Keratinocyte (primary cell): ENCODE measurements around the gene SLC22A1. TPM values are rescaled to one million over a fixed set of nuclear protein-coding genes. Genes with fewer than 3 reads are reported as not detected.
A peak's percentile ranks its signal among the peaks of the same experiment; 100 is the strongest.

Experiments
- DNase-seq: peaks from one replicate; pipeline ENCODE4 v3.0.0-alpha.2; 2011; ENCODE audit warnings: low read depth, missing footprints, low spot score
- FAIRE-seq: peaks from 2 replicates; lab custom pipeline; 2011; peaks lifted over from hg19 to GRCh38; lab: Jason Lieb, UNC
- H2AFZ ChIP-seq: 2 replicates; pipeline ENCODE4 v1.6.0; 2012; ENCODE audit warnings: low read length, control low read depth, inconsistent platforms; ENCODE audit not compliant: control insufficient read depth
- H3K27ac ChIP-seq: 2 replicates; pipeline ENCODE4 v1.5.1; 2011; ENCODE audit warnings: low read length; ENCODE audit not compliant: control insufficient read depth, insufficient read depth
- H3K27me3 ChIP-seq: 3 replicates; pipeline ENCODE4 v1.6.0; 2011; ENCODE audit warnings: low read length; ENCODE audit not compliant: control insufficient read depth, insufficient read depth; ENCODE audit errors: extremely low read depth
- H3K36me3 ChIP-seq, 2 experiments: 2 replicates in 1 of 2; 3 replicates in 1 of 2; pipeline ENCODE4 v1.5.1; 2011; ENCODE audit warnings: low read length in 2 of 2, mild to moderate bottlenecking in 1 of 2; ENCODE audit not compliant: control insufficient read depth in 2 of 2, insufficient read depth in 2 of 2; ENCODE audit errors: extremely low read depth in 1 of 2
- H3K4me1 ChIP-seq: 3 replicates; pipeline ENCODE4 v1.5.1; 2011; ENCODE audit warnings: low read length; ENCODE audit not compliant: control insufficient read depth, insufficient read depth; ENCODE audit errors: extremely low read depth
- H3K4me2 ChIP-seq: 3 replicates; pipeline ENCODE4 v1.6.0; 2011; ENCODE audit warnings: low read depth, low read length; ENCODE audit not compliant: control insufficient read depth, insufficient read depth; ENCODE audit errors: extremely low read depth
- H3K4me3 ChIP-seq, 3 experiments: fragments of 200-600 bp in 1 of 3; sonication (generic) in 1 of 3; 2 replicates in 2 of 3; 3 replicates in 1 of 3; pipeline ENCODE4 v1.5.1; 2011 to 2016; ENCODE audit warnings: low read length in 3 of 3, mild to moderate bottlenecking in 3 of 3, control low read depth in 2 of 3, inconsistent platforms in 1 of 3, low read depth in 1 of 3, mixed read lengths in 1 of 3, mixed run types in 1 of 3, moderate library complexity in 1 of 3; ENCODE audit not compliant: control insufficient read depth in 2 of 3, insufficient read depth in 2 of 3; ENCODE audit errors: extremely low read depth in 1 of 3
- H3K79me2 ChIP-seq: 2 replicates; pipeline ENCODE4 v1.6.0; 2012; ENCODE audit warnings: low read length; ENCODE audit not compliant: control insufficient read depth, insufficient read depth
- H3K9ac ChIP-seq: 3 replicates; pipeline ENCODE4 v1.6.0; 2011; ENCODE audit warnings: low read length; ENCODE audit not compliant: control insufficient read depth, insufficient read depth; ENCODE audit errors: extremely low read depth
- H3K9me1 ChIP-seq: 3 replicates; pipeline ENCODE4 v1.6.0; 2011; ENCODE audit warnings: low read length; ENCODE audit not compliant: control insufficient read depth, insufficient read depth; ENCODE audit errors: extremely low read depth
- H3K9me3 ChIP-seq: 2 replicates; pipeline ENCODE4 v1.5.1; 2012; ENCODE audit warnings: low read depth, low read length; ENCODE audit not compliant: control insufficient read depth
- H4K20me1 ChIP-seq: 3 replicates; pipeline ENCODE4 v1.6.0; 2011; ENCODE audit warnings: low read length; ENCODE audit not compliant: control insufficient read depth, insufficient read depth; ENCODE audit errors: extremely low read depth
- EZH2 ChIP-seq: IDR thresholded peaks from one replicate; pipeline ENCODE4 v1.6.1; 2012; ENCODE audit warnings: inconsistent platforms, mild to moderate bottlenecking, low read length, moderate library complexity
- dilution Hi-C: fragments of 300-500 bp; cut with MboI; formaldehyde crosslinking; loops from one replicate; pipeline ENCODE4 v1.7.0; 2020; ENCODE audit warnings: low sequenced_read_pairs; ENCODE audit not compliant: extremely low pct_ligation_motif_present
- polyA plus RNA-seq, 5 experiments: library from polyadenylated mRNA; depleted of rRNA in 3 of 5; stranded (reverse) in 3 of 5; stranded (forward) in 1 of 5; unstranded in 1 of 5; fragments of >200 nt; gene quantifications; 1 replicate in 1 of 5; 2 replicates in 3 of 5; 3 replicates in 1 of 5; pipeline versions ENCODE4 v1.2.1 to v1.2.3, GENCODE V29; 2011 to 2012; ENCODE audit warnings: missing spikeins in 2 of 5, low read depth in 1 of 5, low replicate concordance in 1 of 5
- TF ChIP-seq, protein P1 (sequence below), 3 experiments: IDR thresholded peaks in 1 of 3; conservative IDR thresholded peaks in 1 of 3; optimal IDR thresholded peaks in 1 of 3; 2 replicates in 2 of 3; 3 replicates in 1 of 3; pipeline versions ENCODE3 to v1.5.1; 2011; ENCODE audit warnings: low read length in 3 of 3, mild to moderate bottlenecking in 3 of 3, moderate library complexity in 2 of 3, control low read depth in 1 of 3, inconsistent platforms in 1 of 3; ENCODE audit not compliant: insufficient read depth in 2 of 3; ENCODE audit errors: extremely low read depth in 1 of 3

SLC22A1 gene
- polyA plus RNA-seq, 1 donor (not counting 4 experiments of a cell fraction or from before 2014, with no cell fraction given), result 0.76 TPM

GRCh38 chr6:160102956-160103824 lies 18.4 kb upstream of the SLC22A1 start:
- TF ChIP-seq, protein P1, sequence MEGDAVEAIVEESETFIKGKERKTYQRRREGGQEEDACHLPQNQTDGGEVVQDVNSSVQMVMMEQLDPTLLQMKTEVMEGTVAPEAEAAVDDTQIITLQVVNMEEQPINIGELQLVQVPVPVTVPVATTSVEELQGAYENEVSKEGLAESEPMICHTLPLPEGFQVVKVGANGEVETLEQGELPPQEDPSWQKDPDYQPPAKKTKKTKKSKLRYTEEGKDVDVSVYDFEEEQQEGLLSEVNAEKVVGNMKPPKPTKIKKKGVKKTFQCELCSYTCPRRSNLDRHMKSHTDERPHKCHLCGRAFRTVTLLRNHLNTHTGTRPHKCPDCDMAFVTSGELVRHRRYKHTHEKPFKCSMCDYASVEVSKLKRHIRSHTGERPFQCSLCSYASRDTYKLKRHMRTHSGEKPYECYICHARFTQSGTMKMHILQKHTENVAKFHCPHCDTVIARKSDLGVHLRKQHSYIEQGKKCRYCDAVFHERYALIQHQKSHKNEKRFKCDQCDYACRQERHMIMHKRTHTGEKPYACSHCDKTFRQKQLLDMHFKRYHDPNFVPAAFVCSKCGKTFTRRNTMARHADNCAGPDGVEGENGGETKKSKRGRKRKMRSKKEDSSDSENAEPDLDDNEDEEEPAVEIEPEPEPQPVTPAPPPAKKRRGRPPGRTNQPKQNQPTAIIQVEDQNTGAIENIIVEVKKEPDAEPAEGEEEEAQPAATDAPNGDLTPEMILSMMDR (optimal IDR thresholded peaks at IDR 0.05 in 1 of 3, IDR thresholded peaks at IDR 0.05 in 1 of 3, conservative IDR thresholded peaks at IDR 0.05 in 1 of 3; ENCODE audit: extremely low read depth in 1 of 3, insufficient read depth in 2 of 3, low read length in 3 of 3), result peak; percentile 20 to 36 (median 31)
- TF ChIP-seq EZH2, result no peak
- no peak overlapping the region for H2AFZ ChIP-seq
- H3K9ac ChIP-seq, result no peak overlapping the region
- H3K9me3 ChIP-seq, result no peaks in the 10 kb centered on the region
- dilution Hi-C loops, result no loop called here
- no peaks in the 10 kb centered on the region for H3K79me2 ChIP-seq
- DNase-seq (no peak), FAIRE-seq (no peak)
- H3K4me1 ChIP-seq, result no peaks in the 10 kb centered on the region
- H3K4me2 ChIP-seq, result no peak overlapping the region
- no peaks in the 10 kb centered on the region for H4K20me1 ChIP-seq
- H3K27me3 ChIP-seq, result no peaks in the 10 kb centered on the region
- no peaks in the 10 kb centered on the region for H3K9me1 ChIP-seq
- H3K27ac ChIP-seq, result no peak overlapping the region
- no peak overlapping the region for H3K4me3 ChIP-seq
- peaks cover 25 to 39% of the 10 kb centered on the region in 2 experiments for H3K36me3 ChIP-seq

- DNase-seq (no peak), FAIRE-seq (no peak)
- H3K79me2 ChIP-seq, result no peaks in the 10 kb centered on the region
- no peaks in the 10 kb centered on the region for H3K9me1 ChIP-seq
- dilution Hi-C loops, result no loop called here
- H3K9ac ChIP-seq, result no peak overlapping the region
- peaks cover 24 to 39% of the 10 kb centered on the region in 2 experiments for H3K36me3 ChIP-seq
- H3K27ac ChIP-seq, result no peak overlapping the region
- H3K4me3 ChIP-seq, result no peak overlapping the region
- TF ChIP-seq EZH2, result no peak
- TF ChIP-seq, protein P1 (optimal IDR thresholded peaks at IDR 0.05 in 1 of 3, IDR thresholded peaks at IDR 0.05 in 1 of 3, conservative IDR thresholded peaks at IDR 0.05 in 1 of 3; ENCODE audit: extremely low read depth in 1 of 3, insufficient read depth in 2 of 3, low read length in 3 of 3), result no peak
- H2AFZ ChIP-seq, result no peak overlapping the region
- H3K4me1 ChIP-seq, result no peaks in the 10 kb centered on the region
- H3K27me3 ChIP-seq, result no peaks in the 10 kb centered on the region
- H3K9me3 ChIP-seq, result no peaks in the 10 kb centered on the region
- H3K4me2 ChIP-seq, result no peak overlapping the region
- H4K20me1 ChIP-seq, result no peaks in the 10 kb centered on the region
Observed at GRCh38 chr6:160103825-160104100, 17.9 kb upstream of the SLC22A1 start.
